ENCODE measurements around the gene ZSCAN18. TPM values are rescaled to one million over a fixed set of nuclear protein-coding genes. Genes with fewer than 3 reads are reported as not detected.
A peak's percentile ranks its signal among the peaks of the same experiment; 100 is the strongest.
"Not testable (repeated sequence)": the region's sequence is repeated elsewhere in the genome, so short reads cannot be mapped to it uniquely, and the experiment has no call there.

The ZSCAN18 gene
- 10 to 100 TPM; 48.3 to 65.7 TPM for total RNA-seq

- Histone ChIP-seq H3K27me3 (no peaks in the 10 kb centered on the region), H3K4me3 (peak within 1 kb of the TSS; percentile 88 to 91), H3K36me3 (no peaks in the 10 kb centered on the region), H3K4me1 (peaks cover 0 to 17% of the 10 kb centered on the region in 2 donors), H3K27ac (peak within 1 kb of the TSS; percentile 95 to 99), H3K9me3 (peaks cover 0 to 20% of the 10 kb centered on the region in 2 donors)
- DNase-seq (ENCODE audit: low spot score), result peak; percentile 99
- no peak for TF ChIP-seq CTCF (IDR thresholded peaks at IDR 0.05)
Measured at GRCh38 chr19:58097781-58098681, at the start of gene ZSCAN18. Gene ZSCAN18, minus strand, starts transcription at chr19:58098231. Its CDS starts 7,964 bp downstream, at chr19:58090267.

GRCh38 chr19:58147475-58147874, 49.4 kb upstream of the ZSCAN18 start:
- not testable (repeated sequence) for H3K36me3 ChIP-seq; H3K4me3 ChIP-seq; H3K27ac ChIP-seq; DNase-seq (ENCODE audit: low spot score); H3K27me3 ChIP-seq
- H3K4me1 ChIP-seq, result peaks cover 0 to 11% of the 10 kb centered on the region in 2 donors
- peaks cover 6 to 40% of the 10 kb centered on the region in 2 donors for H3K9me3 ChIP-seq

GRCh38 chr19:58145849-58146248, 47.8 kb upstream of the ZSCAN18 start:
- H3K27ac ChIP-seq, result no peak overlapping the region
- no peak for DNase-seq (ENCODE audit: low spot score)
- peaks cover 0 to 8% of the 10 kb centered on the region in 2 donors for H3K4me1 ChIP-seq
- TF ChIP-seq CTCF (IDR thresholded peaks at IDR 0.05), result no peak
- no peak overlapping the region for H3K4me3 ChIP-seq
- H3K36me3 ChIP-seq, result peaks cover 22% of the 10 kb centered on the region
- H3K9me3 ChIP-seq, result peaks cover 9 to 56% of the 10 kb centered on the region in 2 donors
- no peaks in the 10 kb centered on the region for H3K27me3 ChIP-seq

GRCh38 chr19:58134244-58134643, 36.2 kb upstream of the ZSCAN18 start:
- Histone ChIP-seq H3K4me3 (no peak overlapping the region), H3K36me3 (peaks cover 100% of the 10 kb centered on the region), H3K27ac (no peak overlapping the region), H3K27me3 (no peaks in the 10 kb centered on the region), H3K4me1 (no peaks in the 10 kb centered on the region), H3K9me3 (peaks cover 63 to 100% of the 10 kb centered on the region in 2 donors)
- TF ChIP-seq CTCF (IDR thresholded peaks at IDR 0.05), result no peak
- DNase-seq (ENCODE audit: low spot score), result no peak

GRCh38 chr19:58129284-58129683, 31.3 kb upstream of the ZSCAN18 start:
- peaks cover 79% of the 10 kb centered on the region for H3K36me3 ChIP-seq
- TF ChIP-seq CTCF (IDR thresholded peaks at IDR 0.05), result no peak
- no peak overlapping the region for H3K27ac ChIP-seq
- H3K4me1 ChIP-seq, result no peaks in the 10 kb centered on the region
- no peaks in the 10 kb centered on the region for H3K27me3 ChIP-seq
- no peak overlapping the region for H3K4me3 ChIP-seq
- peaks cover 70 to 100% of the 10 kb centered on the region in 2 donors for H3K9me3 ChIP-seq
- no peak for DNase-seq (ENCODE audit: low spot score)

- DNase-seq (ENCODE audit: low spot score), result no peak
- Histone ChIP-seq H3K4me3 (no peak overlapping the region), H3K27ac (no peak overlapping the region), H3K36me3 (peaks cover 68% of the 10 kb centered on the region), H3K27me3 (no peaks in the 10 kb centered on the region), H3K4me1 (no peaks in the 10 kb centered on the region), H3K9me3 (peaks cover 62 to 100% of the 10 kb centered on the region in 2 donors)
- TF ChIP-seq CTCF (IDR thresholded peaks at IDR 0.05), result no peak
Measured at GRCh38 chr19:58128041-58128685, 30.1 kb upstream of the ZSCAN18 start.
